ENCODE data around the gene VAMP1. TPM values are rescaled to one million over a fixed set of nuclear protein-coding genes. Genes with fewer than 3 reads are reported as not detected.

Gene VAMP1
- total and polyA plus RNA-seq, 9 of the 15 experiments (the other 6 are each of a cell fraction or from before 2014, with no cell fraction given), result 0.76 to 13.2 (median 4.2) TPM

DNA sequence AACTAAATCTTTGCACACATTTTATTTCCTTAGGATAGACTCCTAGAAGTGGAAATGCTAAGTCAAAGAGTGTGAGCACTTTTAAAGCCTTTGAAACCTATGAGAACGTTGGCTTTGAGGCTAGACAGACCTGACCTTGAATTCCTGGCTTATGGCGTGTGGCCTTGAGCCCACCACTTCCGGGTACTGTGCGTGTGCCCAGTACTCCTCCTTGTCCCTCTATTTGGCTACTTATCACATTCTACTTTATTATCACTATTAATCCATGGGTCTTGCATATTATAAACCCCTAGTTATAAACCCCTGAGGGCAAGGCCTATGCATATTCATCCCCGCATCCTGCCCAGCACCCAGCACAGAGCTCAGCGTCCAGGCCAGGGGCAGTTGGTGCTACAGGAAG is 51.7 kb downstream of the VAMP1 start:
- no TSS peak for BruUV-seq (replicated peaks)
- in situ Hi-C loops (cut with MboI) (no loop called here), intact Hi-C loops (cut with micrococcal nuclease) (no loop called here)
- ChIA-PET CTCF (ENCODE audit: low intra/inter-chr PET ratio) (no interaction called here), POLR2A (interaction anchor here (0.6 kb wide), 1 partner anchor 34 kb away, joined by 3 read pairs; no protein-coding TSS in a partner anchor)
- 73% methylated on average over 6 of the region's 6 CpGs for WGBS (ENCODE audit: insufficient coverage, low coverage, missing lambda C conversion rate)
- DNase-seq (ENCODE audit: extremely low read depth in 1 of 4, low spot score in 3 of 4), result no peak
- H3K27me3 ChIP-seq (ENCODE audit: control insufficient read depth in 2 of 2, insufficient read depth in 2 of 2, low read length in 2 of 2), result no peaks in the 10 kb centered on the region
- H3K79me2 ChIP-seq (ENCODE audit: control insufficient read depth, insufficient read depth, low read length), result no peaks in the 10 kb centered on the region
- H3K9ac ChIP-seq (ENCODE audit: insufficient read depth in 1 of 2, low read depth in 2 of 2, low read length in 2 of 2), result no peak overlapping the region
- no peak overlapping the region for H3K4me3 ChIP-seq
- H4K20me1 ChIP-seq (replicated peaks; ENCODE audit: control insufficient read depth, insufficient read depth, low read length), result no peaks in the 10 kb centered on the region
- H3K9me1 ChIP-seq (ENCODE audit: control insufficient read depth, insufficient read depth, low read length), result no peaks in the 10 kb centered on the region
- H3K27ac ChIP-seq (ENCODE audit: extremely low read depth, low read depth, low read length), result no peak overlapping the region
- H3K4me2 ChIP-seq (ENCODE audit: insufficient read depth, low read length), result no peak overlapping the region
- no peaks in the 10 kb centered on the region; a peak in 2 of 5 replicates for H3K4me1 ChIP-seq (replicated peaks in 1 of 2; ENCODE audit: control insufficient read depth in 2 of 2, insufficient read depth in 2 of 2, low read length in 2 of 2)
- no peak for FAIRE-seq
- no peaks in the 10 kb centered on the region for H3K36me3 ChIP-seq (ENCODE audit: control insufficient read depth, insufficient read depth, low read length)
- no peak for ATAC-seq
- H2AFZ ChIP-seq (ENCODE audit: low read depth, low read length), result no peak overlapping the region
- no peaks in the 10 kb centered on the region for H3K9me3 ChIP-seq (replicated peaks; ENCODE audit: control insufficient read depth, insufficient read depth, low read depth, low read length)
- TF ChIP-seq MGA (IDR thresholded peaks at IDR 0.05), result no peak
- no peak for TF ChIP-seq PHB (CRISPR knock-in tag; IDR thresholded peaks at IDR 0.05)
- no peak for TF ChIP-seq ELK3 (CRISPR knock-in tag; IDR thresholded peaks at IDR 0.05)
- TF ChIP-seq NCOA4 (IDR thresholded peaks at IDR 0.05; ENCODE audit: partially characterized antibody), result no peak
- no peak for TF ChIP-seq ATF7 (IDR thresholded peaks at IDR 0.05)
- no peak for TF ChIP-seq ESRRB (CRISPR knock-in tag; IDR thresholded peaks at IDR 0.05; ENCODE audit: borderline replicate concordance)
- no peak for TF ChIP-seq ZNF707 (CRISPR knock-in tag; conservative IDR thresholded peaks at IDR 0.05)
- TF ChIP-seq ZNF277 (CRISPR knock-in tag; IDR thresholded peaks at IDR 0.05; ENCODE audit: borderline replicate concordance), result no peak
- TF ChIP-seq ZNF778 (CRISPR knock-in tag; IDR thresholded peaks at IDR 0.05), result no peak
